Endothelial cell of umbilical vein (primary cell): ENCODE data around the gene NEAT1.

Experiments
- EZH2 ChIP-seq: IDR thresholded peaks from 2 replicates; pipeline ENCODE4 v1.6.1; 2012; ENCODE audit warnings: borderline replicate concordance, low read depth, mild to moderate bottlenecking, moderate library complexity, low read length, inconsistent platforms; ENCODE audit not compliant: severe bottlenecking
- MAX ChIP-seq: IDR thresholded peaks from 2 replicates; pipeline ENCODE4 v1.6.1; 2011; ENCODE audit not compliant: insufficient read depth, insufficient read length
- POLR2A ChIP-seq: IDR thresholded peaks from 2 replicates; pipeline ENCODE4 v1.6.1; 2012; ENCODE audit warnings: low read depth, mild to moderate bottlenecking, control low read depth, low read length

GRCh38 chr11:65389294-65389980, 33.2 kb upstream of the NEAT1 start:
- TF ChIP-seq EZH2, result no peak
- no peak for TF ChIP-seq MAX
- no peak for TF ChIP-seq POLR2A
